Dermis lymphatic vessel endothelial cell (primary cell): ENCODE data around the gene DYNC1LI1. TPM values are rescaled to one million over a fixed set of nuclear protein-coding genes. Genes with fewer than 3 reads are reported as not detected.

ENCODE experiments used
- total RNA-seq: library from RNA; depleted of rRNA; stranded (reverse); fragments of >200 nt; gene quantifications from 2 replicates; pipeline ENCODE4 v1.2.1, GENCODE V29; 2014

DYNC1LI1 gene
- 36.4 and 44.5 TPM in 2 replicates for total RNA-seq

DNA sequence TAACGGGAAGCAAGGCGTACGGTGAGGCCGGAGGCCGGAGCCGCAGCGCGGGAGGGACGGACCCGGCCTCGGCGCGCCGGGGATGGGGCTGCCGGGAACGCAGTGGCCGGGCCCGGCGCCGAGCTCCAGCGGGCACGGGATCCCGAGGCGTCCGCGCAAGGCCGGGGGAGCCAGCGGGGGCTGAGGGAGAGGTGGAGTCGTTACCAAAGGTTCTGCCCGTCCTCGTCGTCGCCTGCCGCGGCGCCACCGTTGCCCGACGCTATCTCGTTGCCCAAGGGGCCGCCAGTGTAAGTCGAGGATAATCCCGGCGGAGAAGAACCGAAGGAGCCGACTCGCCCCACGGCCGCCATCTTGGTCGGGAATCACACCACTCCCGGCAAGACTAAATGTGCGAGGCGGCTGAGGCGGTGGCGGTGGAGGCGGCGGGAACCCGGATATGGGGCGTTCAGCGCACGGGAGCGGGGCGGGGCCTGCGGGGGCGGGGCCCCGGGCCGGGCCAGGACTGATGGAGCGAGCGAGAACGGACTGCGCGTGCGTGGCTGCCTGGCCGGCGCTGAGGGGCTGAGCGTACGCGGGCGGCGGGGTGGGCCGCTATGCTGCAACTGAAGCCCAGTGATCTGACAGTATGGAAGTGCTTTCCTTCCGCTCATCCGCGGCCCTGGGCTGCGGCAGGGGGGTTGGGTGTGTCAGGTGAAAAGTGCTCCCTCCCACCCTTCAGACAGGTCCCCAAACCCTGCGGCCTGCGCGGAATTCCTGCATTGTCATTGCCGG, at the start of gene DYNC1LI1:
Gene DYNC1LI1, minus strand, starts transcription at position 438 of the 771 bp plus-strand sequence. Its CDS starts 88 bp downstream, at position 350.

DNA sequence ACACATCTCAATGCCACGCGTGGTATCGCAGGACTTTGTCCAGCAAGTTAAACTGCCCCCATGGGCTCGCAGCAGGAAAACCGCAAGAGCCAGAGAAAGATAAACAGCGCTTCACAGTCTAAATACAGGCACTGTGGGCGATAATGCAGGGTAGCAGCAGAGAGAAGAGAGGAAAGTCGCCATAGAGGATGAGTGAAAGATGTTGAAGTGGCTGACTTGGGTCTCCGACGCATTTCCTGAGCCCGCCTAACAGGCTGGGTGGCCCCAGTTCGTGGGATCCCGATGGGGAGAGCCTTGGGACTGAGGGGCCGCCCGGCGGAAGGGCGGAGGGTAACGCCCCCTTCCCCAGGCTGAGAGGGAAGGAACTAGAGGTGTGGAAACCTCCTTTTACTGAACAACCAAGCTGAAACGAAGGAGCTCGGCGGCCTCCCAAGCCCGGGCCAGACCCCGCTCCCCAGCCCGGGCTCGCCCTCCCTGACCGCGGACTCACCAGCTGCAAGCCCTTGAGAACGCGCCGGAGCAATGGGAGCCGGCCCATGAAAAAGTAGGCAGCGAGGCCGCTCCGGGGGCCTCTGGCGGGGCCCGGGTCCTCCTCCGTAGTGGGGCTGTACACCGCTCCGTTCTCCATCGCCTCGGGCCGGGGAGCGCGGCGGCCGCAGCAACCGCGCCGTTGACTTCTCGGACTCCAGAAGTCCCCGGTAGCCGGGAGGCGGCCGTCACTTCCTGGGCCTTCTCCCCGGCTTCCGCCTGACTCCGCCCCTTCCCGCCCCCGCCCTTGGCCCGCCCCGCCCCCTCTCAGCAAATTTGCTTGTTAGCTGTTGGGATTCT, 68.3 kb downstream of the DYNC1LI1 start, which contains the start of gene CMTM6:
Gene CMTM6, minus strand, starts transcription at position 735 of the 828 bp plus-strand sequence. Its CDS starts 107 bp downstream, at position 628.

Other genes starting within 250 kb of the DYNC1LI1 start
- gene CMTM7, start 179.0 kb downstream of the DYNC1LI1 start, total RNA-seq = 14.3 and 16.1 TPM in 2 replicates
- 115 and 118 TPM in 2 replicates for gene CMTM6, start 68.0 kb downstream of the DYNC1LI1 start, total RNA-seq
- 18.2 and 26.0 TPM in 2 replicates for gene CNOT10, start 114.3 kb upstream of the DYNC1LI1 start, total RNA-seq
- gene TRIM71, start 247.1 kb upstream of the DYNC1LI1 start, total RNA-seq = not detected in 2 replicates